ENCODE data around the gene PUSL1.

The PUSL1 gene

DNA sequence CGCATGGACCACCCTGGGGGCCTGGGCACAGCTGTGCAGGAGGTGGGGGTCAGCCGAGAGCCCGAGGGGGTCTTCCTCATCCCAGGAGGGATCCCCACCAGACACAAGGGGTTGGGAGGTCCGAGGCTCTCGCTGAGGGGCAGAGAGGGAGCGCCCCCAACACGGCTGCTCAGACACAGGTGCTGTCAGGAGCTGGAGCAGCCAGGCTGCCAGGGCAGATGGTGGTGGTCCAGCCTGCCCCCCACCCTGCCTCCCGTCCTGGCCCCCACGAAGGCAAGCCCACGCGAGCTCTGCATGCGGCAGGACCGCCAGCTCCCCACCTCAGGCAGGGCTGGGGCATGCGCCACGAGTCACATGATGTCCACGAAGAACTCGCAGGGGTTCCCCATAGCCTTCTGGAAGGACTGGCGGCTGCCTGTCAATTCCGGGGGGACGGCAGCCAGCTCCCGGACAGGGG, 27.4 kb downstream of the PUSL1 start:
- in situ Hi-C loops (cut with HindIII; ENCODE audit: low sequenced_read_pairs) = no loop called here

DNA sequence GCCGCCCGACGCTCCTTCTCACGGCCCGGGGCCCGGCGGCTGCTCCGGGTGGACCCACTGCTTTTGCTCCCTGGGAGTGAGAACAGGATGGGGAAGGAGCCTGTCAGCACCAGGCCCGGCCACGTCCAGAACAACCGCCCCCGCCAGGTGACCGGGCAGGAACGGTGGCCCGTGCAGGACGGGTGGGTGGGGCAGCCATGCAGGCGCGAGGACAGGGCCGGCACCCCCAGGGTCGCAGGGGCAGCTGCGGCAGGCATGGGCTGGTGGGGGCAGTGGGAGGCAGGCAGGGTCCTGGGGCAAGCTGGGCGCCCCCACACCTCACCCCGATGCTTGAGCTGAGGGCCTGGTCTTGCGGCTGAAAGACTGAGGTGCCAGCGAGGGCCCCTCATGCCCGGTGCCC, 28.0 kb downstream of the PUSL1 start:
- in situ Hi-C loops (cut with HindIII; ENCODE audit: low sequenced_read_pairs) = no loop called here

DNA sequence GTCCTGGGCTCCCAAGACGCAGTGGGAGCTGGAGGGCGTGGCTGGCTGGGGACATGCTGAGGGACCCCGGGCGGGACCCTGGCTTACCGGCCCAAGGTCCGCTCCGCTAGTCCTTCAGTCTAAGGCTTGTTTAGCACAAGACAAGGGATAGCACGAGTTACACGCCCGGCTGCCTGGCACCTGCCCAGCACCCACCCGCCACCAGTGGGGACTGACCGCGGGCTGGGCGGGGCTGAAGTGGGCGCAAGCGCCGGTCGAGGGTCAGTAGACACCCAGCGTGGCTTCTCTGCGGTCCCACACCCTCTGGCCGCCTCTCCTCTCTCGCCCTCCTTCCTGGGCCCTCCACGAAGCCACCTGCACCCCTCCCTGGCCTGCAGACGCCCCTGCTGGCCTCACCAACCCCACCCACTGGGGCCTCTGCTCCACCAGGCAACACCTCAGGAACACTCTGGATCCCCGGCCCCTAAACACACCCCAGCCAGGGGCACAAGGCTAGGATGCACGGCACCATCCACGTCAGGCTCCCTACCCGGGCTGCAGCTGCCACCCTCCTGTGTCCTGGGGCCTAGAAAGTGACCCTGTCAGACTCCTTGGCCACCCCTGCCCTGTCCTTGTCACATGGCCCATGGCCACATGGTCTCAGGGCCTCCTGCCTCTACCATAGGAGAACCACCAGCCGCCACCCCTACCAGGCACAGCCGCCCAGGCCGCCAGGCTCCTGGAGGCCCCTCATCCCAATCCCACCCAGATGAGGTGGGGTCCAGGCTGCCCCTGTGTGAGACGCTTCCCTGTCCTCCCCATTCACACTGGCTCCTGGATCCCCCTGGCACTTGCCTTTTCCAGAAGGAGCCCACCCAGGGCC, 28.8 kb downstream of the PUSL1 start:
- in situ Hi-C loops (cut with HindIII; ENCODE audit: low sequenced_read_pairs) = no loop called here

DNA sequence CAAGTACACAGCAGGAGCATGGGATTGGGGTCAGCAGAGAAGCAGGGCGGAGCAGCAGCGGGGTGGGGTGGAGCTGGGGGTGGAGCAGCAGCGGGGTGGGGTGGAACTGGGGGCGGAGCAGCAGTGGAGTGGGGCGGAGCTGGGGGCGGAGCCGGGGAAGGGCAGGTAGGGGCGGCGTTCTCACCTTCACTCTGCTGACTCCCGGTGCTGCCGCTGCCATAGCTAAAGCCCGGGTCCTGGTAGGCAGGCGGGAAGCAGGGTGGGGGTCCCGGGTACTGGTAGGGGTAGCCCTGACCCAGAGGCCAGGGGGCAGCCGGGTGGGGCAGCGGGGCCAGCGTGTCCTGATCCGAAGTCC, 29.4 kb downstream of the PUSL1 start:
- in situ Hi-C loops (cut with HindIII; ENCODE audit: low sequenced_read_pairs) = no loop called here

DNA sequence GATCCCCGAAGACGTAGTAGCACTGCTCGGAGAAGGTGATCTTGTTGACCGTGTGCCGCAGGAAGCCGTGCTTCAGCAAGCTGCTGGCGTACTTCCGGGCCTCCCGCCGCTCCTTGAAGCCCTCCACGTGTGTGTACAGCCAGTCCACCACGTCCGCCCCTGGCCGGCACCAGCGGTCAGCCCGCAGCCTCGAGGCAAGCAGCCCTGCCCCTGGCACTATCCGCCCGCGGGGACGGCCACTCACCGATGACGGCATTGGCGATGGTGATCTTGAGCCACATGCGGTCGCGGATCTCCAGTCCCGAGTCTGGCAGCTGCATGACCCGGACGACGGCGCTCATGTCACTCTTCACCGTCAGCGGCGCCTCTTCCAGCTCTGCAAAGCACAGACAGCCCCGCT, 29.9 kb downstream of the PUSL1 start:
- in situ Hi-C loops (cut with HindIII; ENCODE audit: low sequenced_read_pairs) = no loop called here

- in situ Hi-C loops (cut with HindIII; ENCODE audit: low sequenced_read_pairs) = no loop called here
These were observed 31.8 kb downstream of the PUSL1 start for GRCh38 chr1:1340185-1340584.

DNA sequence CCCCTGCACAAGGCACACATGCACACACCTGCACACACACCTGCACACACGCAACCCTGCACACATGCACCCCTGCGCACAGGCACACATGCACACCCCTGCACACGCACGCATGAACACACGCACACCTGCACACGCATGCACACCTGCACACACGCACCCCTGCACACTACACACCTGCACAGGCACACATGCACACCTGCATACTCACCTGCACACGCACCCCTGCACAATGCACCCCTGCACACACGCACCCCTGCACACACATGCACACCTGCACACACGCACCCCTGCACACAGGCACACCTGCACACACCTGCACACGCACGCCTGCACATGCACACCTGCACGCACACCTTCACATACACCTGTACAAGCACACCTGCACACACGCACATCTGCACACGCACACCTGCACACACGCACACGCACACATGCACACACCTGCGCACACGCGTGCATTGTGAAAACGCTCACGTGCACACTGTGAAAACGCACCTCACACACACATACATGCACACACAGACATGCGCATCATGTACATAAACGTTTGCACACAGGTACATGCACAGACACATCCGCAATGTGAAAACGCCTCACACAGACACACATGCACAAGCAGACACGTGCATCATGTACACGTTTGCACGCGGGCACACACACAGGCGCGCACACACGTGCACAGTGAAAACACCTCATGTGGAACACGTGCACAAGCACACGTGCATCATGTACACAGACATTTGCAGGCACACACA, 32.6 kb downstream of the PUSL1 start:
- in situ Hi-C loops (cut with HindIII; ENCODE audit: low sequenced_read_pairs) = no loop called here

GRCh38 chr1:1341549-1342021, 33.2 kb downstream of the PUSL1 start:
- in situ Hi-C loops (cut with HindIII; ENCODE audit: low sequenced_read_pairs) = no loop called here

DNA sequence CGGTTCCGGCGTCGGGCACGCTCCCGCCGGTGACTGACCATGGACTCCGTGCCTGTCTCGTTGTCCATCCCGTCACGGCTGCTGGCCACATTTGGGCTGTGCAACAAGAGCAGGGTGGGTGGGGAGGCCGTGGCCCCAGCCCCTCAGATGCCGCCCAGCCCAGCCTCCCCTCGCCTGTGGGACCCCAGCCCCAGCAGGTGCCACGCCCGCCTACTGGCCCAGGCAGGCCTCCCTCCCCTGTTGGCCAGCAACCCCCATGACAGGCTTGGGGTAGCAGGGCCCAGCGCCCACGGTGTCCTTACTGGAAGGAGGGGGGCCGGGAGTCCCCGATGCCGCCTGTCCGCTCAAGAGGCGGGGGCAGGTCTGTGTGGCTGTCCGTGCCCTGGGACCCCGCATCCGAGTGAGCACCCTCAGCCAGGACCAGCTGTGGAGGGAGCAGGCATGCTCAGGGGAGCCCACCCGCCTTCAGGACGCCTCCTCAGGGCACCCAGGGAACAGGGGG, 33.7 kb downstream of the PUSL1 start:
- in situ Hi-C loops (cut with HindIII; ENCODE audit: low sequenced_read_pairs) = no loop called here

DNA sequence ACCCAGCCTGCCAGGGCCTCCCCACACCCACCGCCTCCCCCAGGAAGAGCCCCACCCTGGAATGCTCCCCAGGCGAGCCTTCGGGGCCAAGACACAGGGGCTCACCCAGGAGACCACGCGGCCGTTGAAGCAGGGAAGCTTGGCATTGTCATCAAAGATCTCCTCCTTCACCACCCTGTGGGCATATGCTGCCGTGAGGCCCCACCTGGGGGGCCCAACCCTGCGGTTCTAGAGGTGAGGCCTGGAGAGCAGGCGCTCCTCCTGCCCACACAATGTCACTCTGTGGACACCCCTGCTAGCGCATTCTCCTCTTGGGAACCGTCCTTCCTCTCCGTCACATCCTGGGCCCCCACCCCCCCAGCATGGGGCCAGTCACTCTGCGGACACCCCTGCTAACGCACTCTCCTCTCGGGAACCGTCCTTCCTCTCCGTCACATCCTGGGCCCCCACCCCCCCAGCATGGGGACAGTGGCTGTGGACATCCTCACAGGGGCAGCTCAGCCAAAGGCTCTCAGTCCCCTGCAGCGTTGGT, 34.3 kb downstream of the PUSL1 start:
- in situ Hi-C loops (cut with HindIII; ENCODE audit: low sequenced_read_pairs) = no loop called here

- in situ Hi-C loops (cut with HindIII; ENCODE audit: low sequenced_read_pairs) = no loop called here
These were observed 35.5 kb downstream of the PUSL1 start for GRCh38 chr1:1343811-1344421.

DNA sequence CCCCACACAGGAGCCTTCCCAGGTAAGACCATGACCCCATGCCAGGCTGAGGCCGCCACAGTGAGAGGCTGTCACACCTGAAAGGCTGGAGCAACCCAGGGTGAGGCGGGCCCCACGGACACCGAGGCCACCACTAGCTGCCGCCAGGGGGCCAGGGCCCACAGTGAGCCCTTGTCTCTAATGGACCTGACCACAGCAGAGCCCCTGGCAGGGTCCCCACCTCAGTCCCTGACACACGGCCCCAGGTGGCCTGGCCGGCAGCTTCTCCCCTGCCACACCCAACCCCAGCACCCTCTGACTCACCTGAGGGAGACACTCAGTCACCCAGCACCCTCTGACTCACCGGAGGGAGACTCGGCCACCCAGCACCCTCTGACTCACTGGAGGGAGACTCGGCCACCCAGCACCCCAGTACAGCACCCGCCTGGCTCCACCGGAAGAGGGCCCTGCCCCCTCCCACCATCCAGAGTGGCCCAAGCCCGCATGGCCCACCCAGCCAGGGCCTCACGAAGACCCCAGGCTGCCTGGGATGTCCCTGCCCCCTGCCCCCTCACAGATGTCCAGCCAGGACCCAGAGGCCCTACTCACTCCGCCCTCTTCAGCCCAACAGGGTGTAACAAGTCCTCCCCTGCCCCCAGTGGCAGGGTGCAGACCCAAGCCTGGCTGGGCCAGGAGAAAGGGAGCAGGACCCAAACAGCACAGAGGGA, 36.4 kb downstream of the PUSL1 start:
- in situ Hi-C loops (cut with HindIII; ENCODE audit: low sequenced_read_pairs) = no loop called here

- in situ Hi-C loops (cut with HindIII; ENCODE audit: low sequenced_read_pairs) = no loop called here
These were observed 37.0 kb downstream of the PUSL1 start for GRCh38 chr1:1345384-1345783.

- in situ Hi-C loops (cut with HindIII; ENCODE audit: low sequenced_read_pairs) = no loop called here
These were observed 37.6 kb downstream of the PUSL1 start for GRCh38 chr1:1345860-1346500.

DNA sequence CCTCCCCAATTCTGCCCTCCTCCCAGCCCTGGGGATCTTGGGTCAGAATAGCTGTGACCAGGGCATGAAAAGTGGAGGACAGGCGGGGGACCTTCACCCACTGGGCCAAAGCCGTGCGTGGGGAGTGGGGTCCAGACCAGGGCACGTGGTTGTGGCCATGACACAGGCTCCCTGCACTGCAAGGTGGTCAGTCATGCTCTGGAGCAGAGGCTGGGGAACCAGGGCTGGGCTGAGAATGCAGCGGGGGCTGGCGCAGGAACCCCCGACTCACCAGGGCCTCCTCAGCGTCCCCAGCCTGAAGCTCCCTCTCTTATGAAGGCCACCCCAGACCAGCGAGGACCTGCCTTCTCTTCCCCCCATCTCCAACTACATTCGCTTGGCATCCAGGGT, 38.1 kb downstream of the PUSL1 start:
- in situ Hi-C loops (cut with HindIII; ENCODE audit: low sequenced_read_pairs) = no loop called here

DNA sequence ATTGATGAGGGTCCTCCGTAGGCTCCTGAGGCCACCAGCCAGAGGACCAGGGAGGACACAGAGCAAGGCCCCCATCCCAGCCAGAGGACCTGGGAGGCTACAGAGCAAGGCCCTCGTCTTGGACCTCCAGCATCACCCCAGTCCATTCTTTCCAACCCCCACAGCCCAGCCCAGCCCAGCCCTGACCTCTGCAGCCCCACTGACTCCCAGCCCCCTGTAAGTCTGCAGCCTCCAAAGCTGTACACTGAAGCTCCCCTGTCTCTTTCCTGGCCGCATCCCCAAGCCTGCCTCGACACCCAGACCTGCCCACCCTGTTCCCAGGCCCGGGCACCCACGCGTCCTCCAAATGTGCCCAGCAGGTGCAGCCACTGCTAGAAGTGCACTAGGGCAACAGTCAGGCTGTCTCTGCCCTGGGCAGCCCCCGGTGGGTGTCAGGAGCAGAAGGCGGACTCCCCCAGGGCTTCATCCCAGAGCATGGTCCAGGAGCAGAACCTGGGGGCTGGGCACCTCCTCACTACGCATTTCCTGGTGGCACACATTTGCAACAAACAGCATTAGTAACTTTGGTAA, 38.7 kb downstream of the PUSL1 start:
- in situ Hi-C loops (cut with HindIII; ENCODE audit: low sequenced_read_pairs) = no loop called here

DNA sequence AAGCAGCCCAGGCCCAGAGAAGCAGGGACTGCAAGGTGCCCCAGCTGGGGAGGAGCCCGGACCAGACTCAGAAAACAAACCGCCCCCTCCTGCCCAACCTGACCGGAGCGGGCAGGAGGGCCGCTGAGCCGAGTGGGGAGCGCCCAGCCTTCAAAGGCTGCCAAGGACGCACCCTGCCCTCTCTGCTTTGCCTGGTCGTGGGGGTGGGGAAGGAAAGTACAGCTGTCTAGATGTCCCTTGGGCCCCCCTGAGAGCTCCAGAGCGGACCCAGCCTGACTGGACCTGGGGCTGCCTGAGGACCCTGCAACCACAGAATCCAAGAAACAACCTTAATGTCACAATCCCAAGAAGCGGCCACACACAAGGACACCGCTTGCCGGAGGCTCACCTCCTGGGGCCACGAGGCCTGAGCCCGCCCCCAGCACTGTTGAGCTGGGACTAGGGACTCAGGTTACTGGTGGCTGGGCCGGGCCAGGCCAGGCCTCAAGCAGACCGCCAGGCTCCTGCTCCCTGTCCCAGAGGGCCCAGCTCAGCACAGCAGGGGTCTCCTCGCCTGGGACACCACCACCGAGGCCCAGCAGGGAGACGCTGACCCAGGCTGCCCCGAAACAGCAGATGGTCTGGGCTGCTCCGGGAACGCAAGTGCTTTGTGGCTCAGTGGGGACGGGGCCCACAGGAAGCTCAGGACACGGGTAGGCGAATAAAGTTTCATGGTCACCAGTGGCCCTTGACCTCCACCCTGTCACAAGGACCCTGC, 39.4 kb downstream of the PUSL1 start:
- in situ Hi-C loops (cut with HindIII; ENCODE audit: low sequenced_read_pairs) = no loop called here

DNA sequence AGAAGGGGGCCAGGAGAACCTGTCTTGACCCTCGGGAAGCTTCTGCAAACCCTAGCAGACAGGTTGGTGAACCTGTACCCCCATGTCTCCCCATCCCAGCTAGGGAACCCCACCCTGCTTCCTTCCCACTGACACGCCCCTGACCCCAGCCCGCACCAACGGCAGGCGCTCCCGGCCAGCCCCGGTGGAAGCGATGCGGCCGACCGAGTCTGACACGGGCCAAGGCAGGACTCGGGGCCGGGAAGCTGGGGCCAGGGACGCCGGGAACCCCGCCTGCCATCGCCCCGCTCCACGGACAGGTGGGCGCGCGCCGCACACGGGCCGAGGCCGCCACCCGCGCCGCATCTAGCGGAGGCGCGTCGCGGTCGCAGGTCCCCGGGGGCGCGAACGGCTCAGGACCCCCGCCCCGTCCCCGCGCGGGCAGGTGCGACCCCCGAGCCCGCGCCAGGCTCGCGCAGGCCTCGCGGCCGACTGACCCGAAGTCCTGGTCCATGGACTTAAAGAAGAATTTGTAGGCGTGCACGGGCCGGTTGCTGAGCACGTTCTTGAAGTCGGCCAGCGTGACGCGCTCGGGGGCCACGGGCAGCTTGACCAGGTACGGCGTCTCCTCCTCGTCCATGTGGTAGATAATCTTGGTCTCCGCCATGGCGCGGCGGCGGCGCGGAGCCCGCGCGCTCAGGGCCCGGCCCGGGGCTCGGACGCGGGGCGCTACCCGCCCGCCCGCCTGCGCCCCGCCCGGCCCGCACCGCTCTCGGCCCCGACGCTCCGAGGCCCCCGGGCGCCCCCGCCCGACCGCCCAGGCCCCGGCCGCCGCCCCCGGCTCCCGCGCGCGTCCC, 40.2 kb downstream of the PUSL1 start:
- in situ Hi-C loops (cut with HindIII; ENCODE audit: low sequenced_read_pairs) = no loop called here

Measured in DLD1 (cell line).